HG03066 (cell line): ENCODE data around the gene CLEC16A.

Source experiments
- ATAC-seq: cut with Tn5 transposase; IDR thresholded peaks from one replicate; pipeline ENCODE4 v1.9.1; 2021; ENCODE audit warnings: low read depth; ENCODE audit not compliant: unreplicated experiment

CLEC16A gene

GRCh38 chr16:10987361-10988163, 43.2 kb downstream of the CLEC16A start:
- ATAC-seq, result no peak

GRCh38 chr16:10988164-10988803, 43.9 kb downstream of the CLEC16A start:
- ATAC-seq, result no peak

DNA sequence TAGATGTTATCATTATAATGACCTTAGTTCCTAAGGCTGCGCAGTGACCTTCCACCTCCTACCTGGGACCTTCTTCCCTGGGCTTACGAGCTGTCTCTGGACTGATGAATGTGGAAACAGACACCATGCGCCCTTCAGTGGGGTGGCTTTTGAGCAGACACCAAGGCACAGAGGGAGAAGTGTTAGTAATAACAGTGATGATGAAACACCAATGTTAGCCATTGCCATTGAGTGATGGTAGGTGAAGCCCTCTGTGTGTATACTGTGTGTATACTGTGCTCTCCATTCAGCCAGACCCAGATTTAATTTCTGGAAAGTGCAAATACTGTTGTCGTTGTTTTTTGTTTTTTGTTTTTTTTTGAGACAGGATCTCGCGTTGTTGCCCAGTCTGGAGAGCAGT, 44.5 kb downstream of the CLEC16A start:
- no peak for ATAC-seq

- ATAC-seq, result no peak
Measured at GRCh38 chr16:10989559-10989958, 45.2 kb downstream of the CLEC16A start.

GRCh38 chr16:10990378-10990777, 46.0 kb downstream of the CLEC16A start:
- no peak for ATAC-seq

- no peak for ATAC-seq
Measured at GRCh38 chr16:10992112-10992511, 47.7 kb downstream of the CLEC16A start.

DNA sequence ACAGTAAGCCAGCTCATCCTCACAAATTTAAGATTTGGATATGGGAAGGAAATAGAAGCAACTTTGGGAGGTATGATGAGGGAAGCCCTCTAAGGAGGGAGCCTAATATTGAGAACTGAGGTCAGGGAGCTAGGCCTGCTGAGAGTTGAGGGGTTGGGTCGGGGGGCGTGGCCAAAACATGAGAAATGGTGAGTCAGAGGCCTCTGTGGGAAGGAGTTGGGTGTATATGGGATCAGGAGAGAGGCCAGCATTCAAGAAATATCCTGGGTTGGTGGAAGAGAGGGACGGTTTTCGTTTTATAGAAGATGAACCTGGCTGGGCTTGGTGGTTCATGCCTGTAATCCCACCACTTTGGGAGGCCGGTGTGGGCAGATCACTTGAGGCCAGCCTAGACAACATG, 48.4 kb downstream of the CLEC16A start:
- ATAC-seq, result no peak

DNA sequence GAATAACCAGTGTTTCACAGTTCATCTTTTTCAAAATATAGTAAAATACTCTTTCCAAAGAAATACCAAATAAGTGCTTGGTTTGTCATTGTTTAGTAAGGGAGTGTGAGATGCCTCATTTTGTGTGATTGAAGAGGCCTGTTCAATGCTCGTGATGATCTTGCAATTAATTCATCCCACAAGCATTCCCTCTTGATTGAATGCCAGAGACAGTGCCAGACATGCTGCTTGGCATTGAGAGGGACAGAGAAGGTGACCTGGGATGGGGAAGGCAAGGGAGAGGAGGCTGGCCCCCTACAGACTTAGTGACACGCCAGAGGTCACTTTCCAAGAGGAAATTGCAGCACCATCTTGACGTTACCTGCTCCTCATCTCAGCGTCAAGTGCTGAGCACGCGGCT, 49.3 kb downstream of the CLEC16A start:
- no peak for ATAC-seq

- no peak for ATAC-seq
Measured at GRCh38 chr16:10994571-10994970, 50.2 kb downstream of the CLEC16A start.

- no peak for ATAC-seq
Measured at GRCh38 chr16:10995565-10995964, 51.2 kb downstream of the CLEC16A start.

- ATAC-seq, result no peak
Measured at GRCh38 chr16:10997485-10997884, 53.1 kb downstream of the CLEC16A start.

- ATAC-seq, result no peak
Measured at GRCh38 chr16:10999300-10999699, 54.9 kb downstream of the CLEC16A start.

DNA sequence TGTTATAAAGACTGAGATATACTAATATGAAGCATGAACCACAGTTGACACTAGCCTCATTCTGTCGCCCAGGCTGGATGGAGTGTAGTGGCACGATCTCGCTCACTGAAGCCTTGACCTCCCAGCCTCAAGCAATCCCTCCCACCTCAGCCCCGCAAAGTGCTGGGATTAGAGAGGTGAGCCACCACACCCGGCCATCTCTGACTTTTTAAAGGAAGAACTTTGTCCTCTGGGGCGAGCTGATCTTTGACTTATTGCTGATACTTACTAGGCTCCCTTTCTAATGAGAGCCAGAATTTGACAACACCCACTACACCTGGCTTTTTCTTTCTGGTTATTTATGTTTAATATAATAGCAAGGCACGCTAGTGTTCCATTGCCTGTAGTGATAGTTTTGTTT, 57.2 kb downstream of the CLEC16A start:
- ATAC-seq, result no peak

DNA sequence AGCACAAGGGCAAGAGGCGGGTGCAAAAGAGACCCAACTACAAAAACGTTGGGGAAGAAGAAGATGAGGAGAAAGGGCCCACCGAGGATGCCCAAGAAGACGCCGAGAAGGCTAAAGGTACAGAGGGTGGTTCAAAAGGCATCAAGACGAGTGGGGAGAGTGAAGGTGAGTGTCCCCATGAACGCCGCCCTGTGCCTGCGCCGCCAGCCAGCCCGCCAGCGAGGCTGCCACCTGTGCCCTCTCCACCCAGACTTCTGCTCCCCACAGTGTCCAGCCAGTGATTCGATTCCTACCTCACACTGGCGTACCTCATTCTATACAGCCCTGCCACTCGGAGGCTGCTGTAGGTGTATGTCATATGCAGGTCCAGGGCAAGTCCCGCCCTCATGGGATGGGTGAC, 58.8 kb downstream of the CLEC16A start:
- no peak for ATAC-seq

DNA sequence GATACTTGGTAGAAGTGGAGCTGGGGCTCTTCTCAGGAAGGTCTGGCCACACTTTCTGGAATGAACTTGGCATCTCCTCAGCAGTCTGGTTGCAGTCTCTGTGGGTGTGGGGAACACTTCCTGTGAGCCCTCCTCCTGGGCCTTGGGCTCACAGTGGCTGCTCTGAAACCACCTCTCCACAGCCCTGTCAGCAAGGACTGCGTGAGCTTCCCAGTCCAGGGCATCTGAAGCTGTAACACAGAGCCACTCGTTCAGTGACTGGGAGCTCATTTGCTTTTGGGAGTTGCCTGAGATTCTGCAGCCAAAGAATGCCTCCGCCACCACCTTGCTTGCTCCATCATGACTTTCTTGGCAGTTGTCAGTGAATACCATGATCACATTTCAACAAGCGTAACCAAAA, 60.0 kb downstream of the CLEC16A start:
- ATAC-seq, result no peak

GRCh38 chr16:11004973-11005610, 60.7 kb downstream of the CLEC16A start:
- ATAC-seq, result no peak

- no peak for ATAC-seq
Measured at GRCh38 chr16:11005611-11005975, 61.2 kb downstream of the CLEC16A start.

DNA sequence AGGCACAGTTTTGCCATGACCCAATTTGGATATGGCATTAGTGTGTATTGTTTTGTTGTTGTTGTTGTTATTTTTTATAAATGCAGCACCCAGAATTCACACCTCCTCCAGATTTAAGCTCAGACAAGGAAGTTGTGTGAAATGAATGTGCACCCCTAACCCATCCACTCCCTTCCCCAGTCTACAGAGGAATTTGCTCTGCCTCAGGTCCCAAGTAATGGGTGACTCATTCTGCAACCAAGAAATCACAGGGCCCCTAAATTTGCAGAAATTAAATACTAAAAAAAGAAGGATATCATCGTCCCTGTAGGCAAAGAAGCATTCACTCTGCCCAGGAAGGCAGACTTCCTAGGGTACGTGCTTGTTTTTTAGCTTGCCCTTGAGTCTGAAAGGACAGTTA, 62.3 kb downstream of the CLEC16A start:
- ATAC-seq, result no peak

DNA sequence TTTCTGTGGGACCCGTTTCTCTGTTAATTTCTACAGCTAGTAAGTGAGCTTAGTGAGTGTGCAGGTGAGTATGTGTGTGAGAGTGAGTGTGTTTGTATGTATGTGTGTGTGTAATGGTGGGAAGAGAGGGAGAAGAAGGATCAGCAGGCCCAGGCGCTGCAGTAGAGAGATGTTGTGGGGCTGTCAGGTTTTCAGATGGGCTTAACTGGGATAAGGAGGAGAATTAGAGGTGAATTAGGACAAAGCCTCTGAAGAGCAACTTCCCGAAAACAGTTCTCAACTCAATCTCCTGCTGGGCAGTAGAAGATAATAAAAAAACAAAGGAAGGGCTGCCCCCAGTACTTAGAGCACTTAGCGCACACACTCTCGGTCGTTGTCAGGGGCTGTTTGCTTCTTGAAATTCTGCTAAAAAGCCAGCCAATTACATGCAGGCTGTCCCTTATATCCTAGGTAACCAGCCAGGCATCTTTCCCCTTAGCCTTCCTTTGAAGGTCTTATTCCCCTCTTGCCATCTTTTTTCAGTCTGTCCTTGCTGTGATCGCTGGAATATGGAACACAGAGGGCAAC, 63.4 kb downstream of the CLEC16A start:
- no peak for ATAC-seq

DNA sequence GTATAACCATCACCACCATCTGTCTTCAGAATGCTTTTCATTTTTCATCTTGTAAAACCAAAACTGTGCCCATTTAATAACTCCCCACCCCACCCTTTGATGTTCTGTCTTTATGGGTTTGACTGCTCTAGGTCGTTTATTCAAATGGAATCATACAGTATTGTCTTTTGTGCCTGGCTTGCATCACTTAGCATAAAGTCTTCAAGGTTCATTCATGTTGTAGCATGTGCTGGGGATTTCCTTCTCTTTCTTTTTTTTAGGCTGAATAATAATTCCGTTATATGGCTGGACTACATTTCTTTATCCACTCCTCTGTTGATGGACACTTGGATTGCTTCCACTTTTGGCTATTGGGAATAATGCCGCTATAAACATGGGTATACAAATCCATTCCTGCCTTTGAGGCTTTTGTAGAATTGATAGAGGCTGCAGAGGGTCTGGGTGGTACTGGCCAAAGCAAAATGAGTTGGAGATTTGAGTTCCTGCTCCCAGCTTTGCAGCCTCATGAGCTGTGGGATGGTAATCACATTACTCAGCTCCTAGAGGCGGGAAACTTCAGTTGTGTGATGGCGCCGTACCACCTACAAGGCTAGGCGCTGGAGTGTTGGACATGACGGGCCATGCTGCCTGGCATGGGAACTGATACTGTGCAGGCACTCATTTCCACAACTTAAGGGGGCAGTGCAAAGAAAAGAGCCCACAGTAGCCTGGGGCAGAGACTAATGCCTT, 64.8 kb downstream of the CLEC16A start:
- no peak for ATAC-seq
